Fibroblast of villous mesenchyme (primary cell): Measurements from ENCODE around the gene DIMT1. TPM values are rescaled to one million over a fixed set of nuclear protein-coding genes. Genes with fewer than 3 reads are reported as not detected.

Experiments
- DNase-seq: peaks from one replicate; pipeline ENCODE4 v3.0.0-alpha.2; 2010; ENCODE audit warnings: low read depth
- H3K4me3 ChIP-seq: 2 replicates; pipeline ENCODE4 v1.5.1; 2011; ENCODE audit warnings: low read depth, mild to moderate bottlenecking, low read length
- CTCF ChIP-seq: IDR thresholded peaks from 2 replicates; pipeline ENCODE4 v1.5.1; 2012; ENCODE audit warnings: low read depth, mild to moderate bottlenecking, low read length; ENCODE audit not compliant: insufficient read depth
- total RNA-seq: library from RNA; depleted of rRNA; stranded (reverse); fragments of >200 nt; gene quantifications from 2 replicates; pipeline ENCODE4 v1.2.3, GENCODE V29; 2012

DIMT1 gene
- total RNA-seq, 1 donor: 47.5 TPM

GRCh38 chr5:62372600-62372999, 31.1 kb downstream of the DIMT1 start:
- no peak for TF ChIP-seq CTCF

DNA sequence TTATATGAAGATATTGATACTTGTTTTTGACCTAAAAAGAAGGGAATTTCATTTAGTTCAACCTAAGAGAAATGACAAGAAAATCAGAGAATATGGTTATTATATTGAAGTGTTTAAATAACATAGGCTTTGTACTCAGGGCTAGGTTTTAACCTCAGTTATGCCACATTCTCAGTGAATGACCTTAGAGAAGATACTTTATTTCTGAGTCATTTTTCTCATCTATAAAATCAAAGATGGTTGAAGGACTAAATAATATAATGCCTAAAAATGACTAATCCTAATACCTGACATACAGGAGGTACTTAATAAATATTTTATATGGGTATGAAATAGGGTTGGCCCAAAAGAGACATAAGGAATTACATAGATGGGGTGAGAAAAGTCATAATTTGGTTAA, 32.3 kb downstream of the DIMT1 start:
- no peak for TF ChIP-seq CTCF
- no peak overlapping the region for H3K4me3 ChIP-seq
- no peak for DNase-seq

More at GRCh38 chr5:62372600-62372999, 31.1 kb downstream of the DIMT1 start:
- no peak overlapping the region for H3K4me3 ChIP-seq
- no peak for DNase-seq

GRCh38 chr5:62369039-62369438, 34.7 kb downstream of the DIMT1 start:
- no peak for TF ChIP-seq CTCF
- no peak for DNase-seq
- no peak overlapping the region for H3K4me3 ChIP-seq

- TF ChIP-seq CTCF: no peak
Measured at GRCh38 chr5:62362701-62363100, 41.0 kb downstream of the DIMT1 start.

GRCh38 chr5:62354028-62354874, 49.5 kb downstream of the DIMT1 start:
- TF ChIP-seq CTCF: peak; percentile 52
- H3K4me3 ChIP-seq: no peak overlapping the region
- DNase-seq: peak; percentile 67

More at GRCh38 chr5:62362701-62363100, 41.0 kb downstream of the DIMT1 start:
- no peak for DNase-seq
- H3K4me3 ChIP-seq: no peak overlapping the region

DNA sequence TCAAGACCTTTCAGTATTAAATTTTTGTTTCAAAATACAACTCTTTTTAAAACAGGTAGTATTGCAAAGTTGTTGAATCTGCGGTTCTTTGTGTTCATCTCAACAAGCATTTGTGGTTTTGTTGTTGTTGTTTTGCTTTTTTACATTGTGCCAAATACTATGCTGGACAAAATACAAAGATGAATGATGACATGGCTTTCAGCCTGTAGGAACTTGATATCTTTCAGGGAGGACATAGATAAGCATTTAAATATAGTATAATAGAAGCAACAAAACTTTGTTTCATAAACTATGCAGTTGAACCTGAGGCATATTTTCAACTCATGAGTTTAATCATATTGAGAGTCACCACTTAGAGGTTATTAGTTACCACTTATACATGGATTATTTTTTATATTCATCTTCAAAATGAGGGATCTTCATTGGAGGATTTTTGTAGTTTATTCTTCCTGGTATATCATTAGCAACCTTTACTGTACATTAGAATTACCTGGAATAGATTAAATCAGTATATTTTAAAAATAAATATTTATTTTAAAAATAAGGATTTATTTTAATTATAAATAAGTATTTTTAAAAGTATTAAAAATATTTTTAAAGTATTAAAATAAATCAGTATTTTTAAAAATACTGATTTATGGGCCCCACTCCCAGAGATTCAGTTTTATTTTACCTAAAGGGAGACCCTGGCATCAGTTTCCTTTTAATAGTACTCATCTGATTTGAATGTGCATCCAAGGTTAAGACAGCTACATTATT, 54.8 kb downstream of the DIMT1 start:
- no peak for DNase-seq
- TF ChIP-seq CTCF: no peak
- no peak overlapping the region for H3K4me3 ChIP-seq
